ENCODE measurements around the gene RAMP3.

RAMP3 gene

GRCh38 chr7:45223078-45223477 lies 65.5 kb downstream of the RAMP3 start:
- Histone ChIP-seq H3K9me3 (ENCODE audit: severe bottlenecking) (no peaks in the 10 kb centered on the region), H3K27me3 (ENCODE audit: insufficient read depth, low read depth, severe bottlenecking) (no peaks in the 10 kb centered on the region), H3K36me3 (no peaks in the 10 kb centered on the region), H3K4me3 (ENCODE audit: low read depth, low read length) (no peak overlapping the region), H3K27ac (no peak overlapping the region)
- no peak for TF ChIP-seq CTCF (IDR thresholded peaks at IDR 0.05; ENCODE audit: low read depth, low read length)
- no peak for DNase-seq

- Histone ChIP-seq H3K36me3 (no peaks in the 10 kb centered on the region), H3K27ac (no peak overlapping the region), H3K9me3 (ENCODE audit: severe bottlenecking) (no peaks in the 10 kb centered on the region), H3K4me3 (ENCODE audit: low read depth, low read length) (no peak overlapping the region), H3K27me3 (ENCODE audit: insufficient read depth, low read depth, severe bottlenecking) (no peaks in the 10 kb centered on the region)
- DNase-seq = no peak
- no peak for TF ChIP-seq CTCF (IDR thresholded peaks at IDR 0.05; ENCODE audit: low read depth, low read length)
These were observed 66.4 kb downstream of the RAMP3 start for GRCh38 chr7:45223728-45224630.

- no peaks in the 10 kb centered on the region for H3K9me3 ChIP-seq (ENCODE audit: severe bottlenecking)
- H3K4me3 ChIP-seq (ENCODE audit: low read depth, low read length) = no peak overlapping the region
- H3K27me3 ChIP-seq (ENCODE audit: insufficient read depth, low read depth, severe bottlenecking) = no peaks in the 10 kb centered on the region
- H3K27ac ChIP-seq = no peak overlapping the region
- TF ChIP-seq CTCF (IDR thresholded peaks at IDR 0.05; ENCODE audit: low read depth, low read length) = no peak
- DNase-seq = no peak
- no peaks in the 10 kb centered on the region for H3K36me3 ChIP-seq
These were observed 67.2 kb downstream of the RAMP3 start for GRCh38 chr7:45224832-45225231.

- Histone ChIP-seq H3K27me3 (ENCODE audit: insufficient read depth, low read depth, severe bottlenecking) (no peaks in the 10 kb centered on the region), H3K4me3 (ENCODE audit: low read depth, low read length) (no peak overlapping the region), H3K9me3 (ENCODE audit: severe bottlenecking) (no peaks in the 10 kb centered on the region), H3K27ac (no peak overlapping the region), H3K36me3 (no peaks in the 10 kb centered on the region)
- no peak for TF ChIP-seq CTCF (IDR thresholded peaks at IDR 0.05; ENCODE audit: low read depth, low read length)
- no peak for DNase-seq
These were observed 67.8 kb downstream of the RAMP3 start for GRCh38 chr7:45225311-45225947.

- Histone ChIP-seq H3K9me3 (ENCODE audit: severe bottlenecking) (no peaks in the 10 kb centered on the region), H3K27me3 (ENCODE audit: insufficient read depth, low read depth, severe bottlenecking) (no peaks in the 10 kb centered on the region), H3K4me3 (ENCODE audit: low read depth, low read length) (no peak overlapping the region), H3K36me3 (no peaks in the 10 kb centered on the region), H3K27ac (no peak overlapping the region)
- no peak for TF ChIP-seq CTCF (IDR thresholded peaks at IDR 0.05; ENCODE audit: low read depth, low read length)
- no peak for DNase-seq
These were observed 68.4 kb downstream of the RAMP3 start for GRCh38 chr7:45225948-45226335.

All from WERI-Rb-1 (cell line).